ENCODE data around the gene INKA1.
"Not testable (repeated sequence)": the region's sequence is repeated elsewhere in the genome, so short reads cannot be mapped to it uniquely, and the experiment has no call there.

The INKA1 gene

GRCh38 chr3:49813497-49814174, 10.6 kb downstream of the INKA1 start, which contains the start of gene UBA7:
Gene UBA7 (minus strand): TSS chr3:49813953. CDS start chr3:49813787, 166 bp downstream.
- DNase-seq, result peak; percentile 36

- DNase-seq, result not testable (repeated sequence)
Measured at GRCh38 chr3:49823131-49823530, 20.1 kb downstream of the INKA1 start.

GRCh38 chr3:49826016-49826415, 23.0 kb downstream of the INKA1 start:
- no peak for DNase-seq

GRCh38 chr3:49831341-49831740, 28.3 kb downstream of the INKA1 start:
- DNase-seq, result no peak

- DNase-seq, result peak; percentile 81
Measured at GRCh38 chr3:49839193-49839809, 36.2 kb downstream of the INKA1 start.

GRCh38 chr3:49840388-49840787, 37.3 kb downstream of the INKA1 start:
- DNase-seq, result no peak

- peak; percentile 39 for DNase-seq
Measured at GRCh38 chr3:49841126-49841696, 38.1 kb downstream of the INKA1 start.

GRCh38 chr3:49841806-49842205, 38.7 kb downstream of the INKA1 start:
- no peak for DNase-seq

GRCh38 chr3:49842843-49843517, 39.9 kb downstream of the INKA1 start:
- no peak for DNase-seq

GRCh38 chr3:49844464-49845183, 41.6 kb downstream of the INKA1 start:
- no peak for DNase-seq

- no peak for DNase-seq
Measured at GRCh38 chr3:49845694-49846093, 42.6 kb downstream of the INKA1 start.

Measured in RPMI8226 (cell line).